BE2C (cell line): ENCODE measurements around the gene PRSS22.

Experiments used
- DNase-seq: peaks from one replicate; pipeline ENCODE4 v3.0.0-alpha.2; 2020
- H3K27me3 ChIP-seq: fragments of 250-450 bp; sonication (Bioruptor Pico); 2 replicates; pipeline ENCODE4 v1.5.1; 2020; ENCODE audit warnings: mild to moderate bottlenecking
- H3K36me3 ChIP-seq: fragments of 250-450 bp; sonication (Bioruptor Pico); 2 replicates; pipeline ENCODE4 v1.5.1; 2020; ENCODE audit warnings: mild to moderate bottlenecking
- H3K4me1 ChIP-seq: fragments of 250-450 bp; sonication (Bioruptor Pico); 2 replicates; pipeline ENCODE4 v1.5.1; 2020
- H3K4me3 ChIP-seq: 2 replicates; pipeline ENCODE4 v1.5.1; 2011; ENCODE audit warnings: low read depth, low read length
- H3K9me3 ChIP-seq: fragments of 250-450 bp; sonication (Bioruptor Pico); 2 replicates; pipeline ENCODE4 v1.5.1; 2020
- TF ChIP-seq, protein P1 (sequence below): IDR thresholded peaks from 2 replicates; pipeline ENCODE4 v1.5.1; 2012; ENCODE audit warnings: mild to moderate bottlenecking, low read depth, low read length

The PRSS22 gene

DNA sequence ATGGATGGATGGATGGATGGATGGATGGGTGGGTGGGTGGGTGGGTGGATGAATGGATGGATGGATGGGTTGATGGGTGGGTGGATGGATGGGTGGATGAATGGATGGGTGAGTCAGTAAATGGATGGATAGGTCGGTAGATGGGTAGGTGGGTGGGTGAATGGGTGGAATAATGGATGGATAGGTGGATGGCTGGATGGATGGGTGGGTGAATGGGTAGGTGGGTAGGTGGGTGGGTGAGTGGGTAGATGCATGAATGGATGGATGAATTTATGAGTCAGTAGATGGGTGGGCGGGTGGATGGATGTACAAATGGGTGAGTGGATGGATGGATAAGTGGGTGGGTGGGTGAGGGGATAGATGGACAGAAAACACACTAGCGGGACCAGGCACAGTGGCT lies 23.0 kb downstream of the PRSS22 start:
- H3K9me3 ChIP-seq = no peaks in the 10 kb centered on the region
- H3K36me3 ChIP-seq = no peaks in the 10 kb centered on the region
- TF ChIP-seq, protein P1, sequence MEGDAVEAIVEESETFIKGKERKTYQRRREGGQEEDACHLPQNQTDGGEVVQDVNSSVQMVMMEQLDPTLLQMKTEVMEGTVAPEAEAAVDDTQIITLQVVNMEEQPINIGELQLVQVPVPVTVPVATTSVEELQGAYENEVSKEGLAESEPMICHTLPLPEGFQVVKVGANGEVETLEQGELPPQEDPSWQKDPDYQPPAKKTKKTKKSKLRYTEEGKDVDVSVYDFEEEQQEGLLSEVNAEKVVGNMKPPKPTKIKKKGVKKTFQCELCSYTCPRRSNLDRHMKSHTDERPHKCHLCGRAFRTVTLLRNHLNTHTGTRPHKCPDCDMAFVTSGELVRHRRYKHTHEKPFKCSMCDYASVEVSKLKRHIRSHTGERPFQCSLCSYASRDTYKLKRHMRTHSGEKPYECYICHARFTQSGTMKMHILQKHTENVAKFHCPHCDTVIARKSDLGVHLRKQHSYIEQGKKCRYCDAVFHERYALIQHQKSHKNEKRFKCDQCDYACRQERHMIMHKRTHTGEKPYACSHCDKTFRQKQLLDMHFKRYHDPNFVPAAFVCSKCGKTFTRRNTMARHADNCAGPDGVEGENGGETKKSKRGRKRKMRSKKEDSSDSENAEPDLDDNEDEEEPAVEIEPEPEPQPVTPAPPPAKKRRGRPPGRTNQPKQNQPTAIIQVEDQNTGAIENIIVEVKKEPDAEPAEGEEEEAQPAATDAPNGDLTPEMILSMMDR = no peak
- H3K27me3 ChIP-seq = no peaks in the 10 kb centered on the region; the same call in 1 of the 2 replicates
- H3K4me1 ChIP-seq = no peaks in the 10 kb centered on the region
- no peak for DNase-seq
- no peak overlapping the region for H3K4me3 ChIP-seq

DNA sequence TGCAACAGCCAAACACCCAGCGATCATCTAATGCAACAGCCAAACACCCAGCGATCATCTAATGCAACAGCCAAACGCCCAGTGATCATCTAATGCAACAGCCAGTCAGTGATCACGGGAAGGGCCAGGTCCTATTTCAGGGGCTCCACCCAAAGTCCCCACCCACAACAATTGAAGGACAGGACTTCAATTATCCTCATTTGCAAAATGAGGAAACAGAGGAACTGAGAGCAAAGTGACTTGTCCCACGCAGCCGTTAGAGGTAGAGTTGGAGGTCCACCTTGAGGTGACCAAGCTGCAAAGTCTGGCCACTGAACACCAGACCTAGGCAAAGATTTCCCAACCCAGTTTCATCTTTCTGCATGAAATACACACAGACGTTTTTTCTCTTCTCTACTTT lies 24.2 kb downstream of the PRSS22 start:
- Histone ChIP-seq H3K27me3 (no peaks in the 10 kb centered on the region; the same call in 1 of the 2 replicates), H3K9me3 (no peaks in the 10 kb centered on the region), H3K36me3 (no peaks in the 10 kb centered on the region), H3K4me1 (no peaks in the 10 kb centered on the region), H3K4me3 (no peak overlapping the region)
- TF ChIP-seq, protein P1 = no peak
- no peak for DNase-seq

DNA sequence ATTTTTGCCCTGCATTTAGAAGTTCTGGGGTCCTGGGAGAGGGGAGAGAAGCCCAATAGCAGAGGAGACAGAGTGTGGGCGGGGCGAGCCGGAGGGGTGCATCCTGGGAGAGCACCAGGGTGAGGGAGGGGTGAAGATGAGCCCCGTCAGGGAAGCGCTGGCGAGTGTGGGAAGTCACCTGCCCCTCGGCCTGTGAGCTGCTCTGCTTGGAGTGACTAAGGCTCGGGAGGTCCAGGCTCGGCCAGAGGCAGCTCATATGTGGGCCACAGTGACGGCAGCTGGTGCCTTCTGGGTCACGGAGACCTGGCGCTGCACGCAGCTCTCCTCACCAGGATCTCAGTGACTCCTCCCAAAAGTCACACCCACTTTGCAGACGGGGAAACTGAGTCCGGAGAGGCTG lies 26.8 kb downstream of the PRSS22 start:
- H3K36me3 ChIP-seq = no peaks in the 10 kb centered on the region
- TF ChIP-seq, protein P1 = no peak
- no peaks in the 10 kb centered on the region for H3K4me1 ChIP-seq
- no peak for DNase-seq
- no peaks in the 10 kb centered on the region; the same call in 1 of the 2 replicates for H3K27me3 ChIP-seq
- H3K9me3 ChIP-seq = no peaks in the 10 kb centered on the region
- H3K4me3 ChIP-seq = no peak overlapping the region

- Histone ChIP-seq H3K27me3 (no peaks in the 10 kb centered on the region), H3K4me1 (no peaks in the 10 kb centered on the region)
Observed at GRCh38 chr16:2830355-2830695, 27.6 kb downstream of the PRSS22 start.

DNA sequence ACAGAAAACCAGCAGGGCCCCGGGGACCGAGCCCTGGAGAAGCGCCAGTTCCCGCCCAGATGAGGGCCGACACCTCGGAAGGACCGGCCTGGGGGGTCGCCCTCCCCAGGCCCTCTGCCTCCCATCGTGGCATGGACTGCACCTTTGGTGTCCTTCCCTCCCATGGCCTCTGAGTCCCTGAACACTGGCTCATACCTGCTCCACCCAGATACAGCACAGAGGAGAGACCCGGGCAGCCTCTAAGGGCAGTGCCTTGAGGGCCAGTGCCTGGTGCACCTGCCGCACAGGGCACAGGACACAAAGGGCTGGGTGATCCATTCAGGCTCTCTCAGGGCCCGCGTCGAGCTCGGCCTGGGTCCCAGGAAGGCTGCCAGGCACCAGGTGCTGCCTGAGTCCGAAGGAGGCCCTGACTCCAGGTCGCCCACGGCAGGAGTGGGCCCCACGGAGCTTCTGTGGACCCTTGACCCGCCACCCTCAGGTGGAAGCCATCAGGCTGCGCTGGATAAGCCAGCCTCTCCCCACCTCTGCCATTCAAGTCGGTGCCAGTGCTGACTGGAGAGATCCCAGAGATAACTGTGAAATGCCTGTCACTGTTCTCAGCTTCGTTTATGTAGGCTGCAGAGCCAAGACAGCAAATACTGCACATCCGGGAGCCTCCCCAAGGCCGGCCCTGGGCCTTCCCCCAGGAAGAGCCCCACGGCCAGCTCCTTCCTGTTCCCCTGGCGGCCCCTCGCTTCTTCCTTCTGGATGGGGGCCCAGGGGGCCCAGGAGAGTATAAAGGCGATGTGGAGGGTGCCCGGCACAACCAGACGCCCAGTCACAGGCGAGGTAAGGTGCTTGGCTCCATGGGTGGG lies 28.2 kb downstream of the PRSS22 start, which contains the start of gene ZG16B:
ZG16B (plus strand) TSS at position 803 of the 854 bp plus-strand sequence. CDS start 139 bp downstream, outside the sequence.
- DNase-seq = no peak
- H3K4me1 ChIP-seq = no peaks in the 10 kb centered on the region
- no peaks in the 10 kb centered on the region for H3K27me3 ChIP-seq
- no peaks in the 10 kb centered on the region for H3K36me3 ChIP-seq
- H3K4me3 ChIP-seq = no peak within 1 kb of the TSS
- TF ChIP-seq, protein P1 = no peak
- no peaks in the 10 kb centered on the region for H3K9me3 ChIP-seq

More at GRCh38 chr16:2830355-2830695, 27.6 kb downstream of the PRSS22 start:
- Histone ChIP-seq H3K36me3 (no peaks in the 10 kb centered on the region), H3K9me3 (no peaks in the 10 kb centered on the region), H3K4me3 (no peak overlapping the region)
- TF ChIP-seq, protein P1 = no peak
- no peak for DNase-seq

DNA sequence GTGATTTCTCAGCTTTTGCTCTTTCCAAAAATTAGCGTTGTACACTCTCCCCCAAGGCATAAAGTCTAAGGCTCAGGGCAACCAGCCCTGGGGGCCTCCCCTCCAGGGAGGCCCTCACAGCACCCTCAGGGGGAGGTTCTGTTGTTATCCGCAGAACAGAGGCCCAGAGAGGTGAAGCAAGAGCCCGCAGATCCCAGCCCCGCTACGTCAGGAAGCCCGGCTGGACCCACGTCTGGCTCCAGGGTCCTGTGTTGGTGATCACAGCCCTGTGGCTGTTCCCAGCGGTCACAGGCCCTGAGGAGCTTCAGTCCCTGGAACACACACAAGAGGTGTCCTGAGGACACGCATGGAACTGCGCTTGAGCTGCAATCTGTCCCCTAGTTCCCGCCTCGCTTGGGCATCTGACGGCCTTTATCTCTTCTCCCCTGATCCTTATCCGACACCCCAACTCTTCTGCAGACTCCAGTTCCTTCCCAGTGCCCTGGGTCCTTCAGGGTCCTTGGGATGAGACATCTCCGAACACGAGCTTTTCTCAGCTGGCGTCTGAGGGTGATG lies 29.0 kb downstream of the PRSS22 start:
- H3K9me3 ChIP-seq = no peaks in the 10 kb centered on the region
- no peaks in the 10 kb centered on the region for H3K36me3 ChIP-seq
- H3K4me1 ChIP-seq = no peaks in the 10 kb centered on the region
- no peak overlapping the region for H3K4me3 ChIP-seq
- TF ChIP-seq, protein P1 = no peak
- no peaks in the 10 kb centered on the region for H3K27me3 ChIP-seq
- no peak for DNase-seq
